Mesothelial cell of epicardium (in vitro differentiated cells): Measurements from ENCODE around the gene KREMEN1. TPM values are rescaled to one million over a fixed set of nuclear protein-coding genes. Genes with fewer than 3 reads are reported as not detected.

Source experiments
- DNase-seq, 2 experiments: peaks; one replicate each; pipeline ENCODE4 v3.0.0; 2021; ENCODE audit warnings: low spot score in 2 of 2; ENCODE audit not compliant: unreplicated experiment in 2 of 2
- H3K27ac Mint-ChIP-seq: 2 replicates; pipeline ENCODE4 v1.8.0; 2021; ENCODE audit warnings: mixed read lengths
- H3K27me3 Mint-ChIP-seq: 2 replicates; pipeline ENCODE4 v1.8.0; 2021; ENCODE audit warnings: low read depth, mixed read lengths
- H3K36me3 Mint-ChIP-seq: 2 replicates; pipeline ENCODE4 v1.8.0; 2021; ENCODE audit warnings: mixed read lengths
- H3K4me1 Mint-ChIP-seq: 2 replicates; pipeline ENCODE4 v1.8.0; 2021; ENCODE audit warnings: mixed read lengths
- H3K4me3 Mint-ChIP-seq: 2 replicates; pipeline ENCODE4 v1.8.0; 2021; ENCODE audit warnings: mild to moderate bottlenecking, moderate library complexity, mixed read lengths
- H3K9me3 Mint-ChIP-seq: 2 replicates; pipeline ENCODE4 v1.8.0; 2021; ENCODE audit warnings: mixed read lengths
- CTCF ChIP-seq: fragments of 200-600 bp; sonication (generic); IDR thresholded peaks from one replicate; pipeline ENCODE4 v1.5.0; 2021; ENCODE audit warnings: antibody characterized with exemption; ENCODE audit not compliant: unreplicated experiment
- total RNA-seq: library from RNA; stranded (reverse); gene quantifications from 3 replicates; pipeline ENCODE4 v1.2.1, GENCODE V29; 2021

KREMEN1 gene
- total RNA-seq, 1 donor from 2014 or later, result 24.4 TPM

GRCh38 chr22:29054251-29054767 is 18.5 kb upstream of the KREMEN1 start:
- Mint-ChIP-seq H3K9me3 (no peaks in the 10 kb centered on the region), H3K27ac (no peak overlapping the region), H3K4me3 (no peak overlapping the region), H3K4me1 (peaks cover 12% of the 10 kb centered on the region), H3K36me3 (peaks cover 18% of the 10 kb centered on the region), H3K27me3 (no peaks in the 10 kb centered on the region)
- DNase-seq, result no peak
- no peak for TF ChIP-seq CTCF

GRCh38 chr22:29055192-29055830 is 17.5 kb upstream of the KREMEN1 start:
- Mint-ChIP-seq H3K36me3 (peaks cover 15% of the 10 kb centered on the region), H3K9me3 (no peaks in the 10 kb centered on the region), H3K27me3 (no peaks in the 10 kb centered on the region), H3K4me1 (peaks cover 12% of the 10 kb centered on the region), H3K27ac (peak overlapping the region; percentile 23), H3K4me3 (no peak overlapping the region)
- no peak for TF ChIP-seq CTCF
- no peak for DNase-seq

GRCh38 chr22:29056472-29056871 is 16.4 kb upstream of the KREMEN1 start:
- no peak overlapping the region for H3K4me3 Mint-ChIP-seq
- H3K27me3 Mint-ChIP-seq, result no peaks in the 10 kb centered on the region
- H3K4me1 Mint-ChIP-seq, result peaks cover 12% of the 10 kb centered on the region
- no peak for DNase-seq
- peaks cover 12% of the 10 kb centered on the region for H3K36me3 Mint-ChIP-seq
- no peak for TF ChIP-seq CTCF
- H3K9me3 Mint-ChIP-seq, result no peaks in the 10 kb centered on the region
- no peak overlapping the region for H3K27ac Mint-ChIP-seq

- no peak for DNase-seq
- no peak for TF ChIP-seq CTCF
- Mint-ChIP-seq H3K4me1 (peaks cover 9% of the 10 kb centered on the region), H3K27me3 (no peaks in the 10 kb centered on the region), H3K4me3 (no peak overlapping the region), H3K36me3 (peaks cover 4% of the 10 kb centered on the region), H3K27ac (no peak overlapping the region), H3K9me3 (no peaks in the 10 kb centered on the region)
Measured at GRCh38 chr22:29060251-29060869, 12.5 kb upstream of the KREMEN1 start.

- Mint-ChIP-seq H3K9me3 (no peaks in the 10 kb centered on the region), H3K36me3 (no peaks in the 10 kb centered on the region), H3K4me1 (peaks cover 6% of the 10 kb centered on the region), H3K27me3 (no peaks in the 10 kb centered on the region), H3K4me3 (no peak overlapping the region), H3K27ac (no peak overlapping the region)
- DNase-seq, result no peak
- no peak for TF ChIP-seq CTCF
Measured at GRCh38 chr22:29060931-29061330, 11.9 kb upstream of the KREMEN1 start.
